ENCODE data around the gene OXSR1. TPM values are rescaled to one million over a fixed set of nuclear protein-coding genes. Genes with fewer than 3 reads are reported as not detected.

The OXSR1 gene
- total and polyA plus RNA-seq, 4 donors: 4.3 to 24.7 (median 12.2) TPM

DNA sequence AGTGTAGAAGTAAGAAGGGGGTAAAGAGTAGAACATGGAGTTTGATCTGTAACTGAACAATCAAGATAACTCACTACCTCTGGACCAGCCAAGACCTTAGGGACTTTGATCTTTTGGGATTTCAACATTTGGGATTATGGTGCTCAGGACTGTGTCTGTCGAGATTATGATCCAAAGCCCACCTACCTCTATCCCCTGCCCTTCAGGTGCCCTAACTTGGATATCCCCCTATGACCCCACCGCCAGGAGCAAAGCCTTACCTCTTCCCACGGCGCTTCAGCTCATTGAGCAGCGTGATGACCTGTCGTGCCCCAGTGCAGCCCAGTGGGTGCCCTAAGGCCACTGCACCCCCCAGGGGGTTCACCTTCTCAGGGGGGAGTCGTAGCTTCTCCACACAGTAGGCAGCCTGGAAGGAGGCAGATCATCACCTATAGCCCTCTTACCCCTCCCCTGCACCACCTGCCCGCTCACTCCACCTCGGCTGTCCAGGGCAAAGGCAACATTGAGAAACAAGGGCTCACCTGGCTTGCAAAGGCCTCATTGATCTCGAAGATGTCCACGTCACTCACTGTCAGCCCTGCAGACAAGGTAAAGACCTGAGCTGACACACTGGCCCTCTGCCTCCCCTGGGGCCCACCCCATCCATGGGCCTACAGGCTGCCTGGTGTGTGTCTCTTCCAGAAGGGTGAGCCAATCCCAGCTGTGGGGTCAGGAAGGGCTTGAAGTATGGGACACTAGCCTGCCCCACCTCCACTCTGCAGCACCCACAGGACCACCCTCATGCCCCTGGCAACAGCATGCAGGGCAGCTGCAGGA is 39.8 kb upstream of the OXSR1 start:
- TF ChIP-seq HNF4G (IDR thresholded peaks at IDR 0.05): peak; percentile 62
- no peak for TF ChIP-seq GABPA (IDR thresholded peaks at IDR 0.05 in 1 of 2, conservative IDR thresholded peaks at IDR 0.05 in 1 of 2)
- TF ChIP-seq, protein P1, sequence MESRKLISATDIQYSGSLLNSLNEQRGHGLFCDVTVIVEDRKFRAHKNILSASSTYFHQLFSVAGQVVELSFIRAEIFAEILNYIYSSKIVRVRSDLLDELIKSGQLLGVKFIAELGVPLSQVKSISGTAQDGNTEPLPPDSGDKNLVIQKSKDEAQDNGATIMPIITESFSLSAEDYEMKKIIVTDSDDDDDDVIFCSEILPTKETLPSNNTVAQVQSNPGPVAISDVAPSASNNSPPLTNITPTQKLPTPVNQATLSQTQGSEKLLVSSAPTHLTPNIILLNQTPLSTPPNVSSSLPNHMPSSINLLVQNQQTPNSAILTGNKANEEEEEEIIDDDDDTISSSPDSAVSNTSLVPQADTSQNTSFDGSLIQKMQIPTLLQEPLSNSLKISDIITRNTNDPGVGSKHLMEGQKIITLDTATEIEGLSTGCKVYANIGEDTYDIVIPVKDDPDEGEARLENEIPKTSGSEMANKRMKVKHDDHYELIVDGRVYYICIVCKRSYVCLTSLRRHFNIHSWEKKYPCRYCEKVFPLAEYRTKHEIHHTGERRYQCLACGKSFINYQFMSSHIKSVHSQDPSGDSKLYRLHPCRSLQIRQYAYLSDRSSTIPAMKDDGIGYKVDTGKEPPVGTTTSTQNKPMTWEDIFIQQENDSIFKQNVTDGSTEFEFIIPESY (IDR thresholded peaks at IDR 0.05): peak; percentile 41
- no peak for TF ChIP-seq NR2F2 (IDR thresholded peaks at IDR 0.05)
- TF ChIP-seq FOXA1 (IDR thresholded peaks at IDR 0.05): peak; percentile 44
- peak; percentile 45 for TF ChIP-seq FOXA2 (IDR thresholded peaks at IDR 0.05)
- peak; percentile 61 for TF ChIP-seq SP1 (IDR thresholded peaks at IDR 0.05)
- peak in 1 of 2 donors; percentile 79 for TF ChIP-seq JUND (IDR thresholded peaks at IDR 0.05)
- TF ChIP-seq RXRA (IDR thresholded peaks at IDR 0.05): peak; percentile 65 to 90
- peak in 1 of 2 donors; percentile 26 for TF ChIP-seq EGR1 (IDR thresholded peaks at IDR 0.05; ENCODE audit: low read depth in 2 of 2)
- TF ChIP-seq, protein P2, sequence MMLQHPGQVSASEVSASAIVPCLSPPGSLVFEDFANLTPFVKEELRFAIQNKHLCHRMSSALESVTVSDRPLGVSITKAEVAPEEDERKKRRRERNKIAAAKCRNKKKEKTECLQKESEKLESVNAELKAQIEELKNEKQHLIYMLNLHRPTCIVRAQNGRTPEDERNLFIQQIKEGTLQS (IDR thresholded peaks at IDR 0.05): no peak
- TF ChIP-seq RAD21 (IDR thresholded peaks at IDR 0.05): no peak
- TF ChIP-seq HNF4A (conservative IDR thresholded peaks at IDR 0.05): peak; percentile 82 to 87
- TF ChIP-seq, protein P3, sequence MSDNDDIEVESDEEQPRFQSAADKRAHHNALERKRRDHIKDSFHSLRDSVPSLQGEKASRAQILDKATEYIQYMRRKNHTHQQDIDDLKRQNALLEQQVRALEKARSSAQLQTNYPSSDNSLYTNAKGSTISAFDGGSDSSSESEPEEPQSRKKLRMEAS (IDR thresholded peaks at IDR 0.05): peak; percentile 79
- peak; percentile 22 for TF ChIP-seq YY1 (IDR thresholded peaks at IDR 0.05)
- no peaks in the 10 kb centered on the region for H3K27me3 ChIP-seq (ENCODE audit: control insufficient read depth in 4 of 4, insufficient read depth in 4 of 4, low read length in 3 of 4)
- no peaks in the 10 kb centered on the region for H3K9me3 ChIP-seq (ENCODE audit: control insufficient read depth in 4 of 4, low read length in 3 of 4)
- H3K4me3 ChIP-seq (ENCODE audit: low read depth in 1 of 3, low read length in 3 of 3): no peak overlapping the region
- peak; percentile 51 for DNase-seq (ENCODE audit: low spot score)
- H3K9ac ChIP-seq (ENCODE audit: low read depth in 1 of 2, low read length in 2 of 2): no peak overlapping the region
- peak overlapping the region; percentile 66 to 84 for H3K27ac ChIP-seq (ENCODE audit: low read depth in 1 of 2, low read length in 2 of 2)
- 45% methylated on average over 11 of the region's 11 CpGs for WGBS
- H3K4me1 ChIP-seq (ENCODE audit: control insufficient read depth in 4 of 4, insufficient read depth in 4 of 4, low read length in 3 of 4): peaks cover 7 to 94% (median 73%) of the 10 kb centered on the region in 4 donors
- H3K36me3 ChIP-seq (ENCODE audit: control insufficient read depth in 4 of 4, insufficient read depth in 3 of 4, low read depth in 1 of 4, low read length in 3 of 4): peaks cover 31 to 68% (median 65%) of the 10 kb centered on the region in 4 donors

DNA sequence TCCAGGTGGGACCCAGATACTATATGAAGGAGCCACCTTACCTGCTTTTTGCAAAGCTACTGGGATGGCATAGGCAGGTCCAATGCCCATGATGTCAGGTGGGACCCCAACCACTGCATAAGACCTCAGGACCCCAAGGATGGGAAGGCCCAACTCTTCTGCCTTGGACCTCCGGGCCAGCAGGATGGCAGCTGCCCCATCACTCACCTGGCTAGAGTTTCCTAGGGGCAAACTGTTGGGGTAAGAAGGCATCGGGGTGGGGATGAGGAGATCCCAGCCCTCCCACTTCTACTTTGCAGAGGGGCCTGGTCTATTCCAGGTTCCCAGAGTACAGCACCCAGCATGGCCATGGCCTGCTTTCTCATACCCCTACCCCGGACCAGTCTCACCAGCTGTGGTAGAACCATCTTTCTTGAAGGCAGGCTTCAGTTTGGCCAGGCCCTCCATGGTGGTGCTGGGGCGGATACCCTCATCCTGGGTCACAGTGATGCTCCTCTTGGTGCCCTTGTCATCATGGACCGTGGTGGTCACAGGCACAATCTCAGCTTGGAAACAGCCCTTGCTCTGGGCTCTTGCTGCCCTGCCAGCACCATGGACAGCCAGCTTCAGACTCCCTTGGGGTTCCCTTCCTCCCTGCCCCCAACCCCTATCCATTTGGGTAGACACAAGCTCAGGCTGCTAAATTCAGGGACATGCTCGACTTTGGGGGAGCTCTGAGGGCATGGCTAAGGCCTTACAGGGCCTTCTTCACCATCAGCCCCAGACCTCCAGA is 39.0 kb upstream of the OXSR1 start:
- no peak overlapping the region for H3K9ac ChIP-seq (ENCODE audit: low read depth in 1 of 2, low read length in 2 of 2)
- H3K4me3 ChIP-seq (ENCODE audit: low read depth in 1 of 3, low read length in 3 of 3): no peak overlapping the region
- WGBS: 94% methylated on average over 6 of the region's 6 CpGs
- peak overlapping the region in 1 of 2 donors; percentile 27 for H3K27ac ChIP-seq (ENCODE audit: low read depth in 1 of 2, low read length in 2 of 2)
- no peaks in the 10 kb centered on the region for H3K27me3 ChIP-seq (ENCODE audit: control insufficient read depth in 4 of 4, insufficient read depth in 4 of 4, low read length in 3 of 4)
- peaks cover 28 to 65% (median 59%) of the 10 kb centered on the region in 4 donors for H3K36me3 ChIP-seq (ENCODE audit: control insufficient read depth in 4 of 4, insufficient read depth in 3 of 4, low read depth in 1 of 4, low read length in 3 of 4)
- TF ChIP-seq, protein P4, sequence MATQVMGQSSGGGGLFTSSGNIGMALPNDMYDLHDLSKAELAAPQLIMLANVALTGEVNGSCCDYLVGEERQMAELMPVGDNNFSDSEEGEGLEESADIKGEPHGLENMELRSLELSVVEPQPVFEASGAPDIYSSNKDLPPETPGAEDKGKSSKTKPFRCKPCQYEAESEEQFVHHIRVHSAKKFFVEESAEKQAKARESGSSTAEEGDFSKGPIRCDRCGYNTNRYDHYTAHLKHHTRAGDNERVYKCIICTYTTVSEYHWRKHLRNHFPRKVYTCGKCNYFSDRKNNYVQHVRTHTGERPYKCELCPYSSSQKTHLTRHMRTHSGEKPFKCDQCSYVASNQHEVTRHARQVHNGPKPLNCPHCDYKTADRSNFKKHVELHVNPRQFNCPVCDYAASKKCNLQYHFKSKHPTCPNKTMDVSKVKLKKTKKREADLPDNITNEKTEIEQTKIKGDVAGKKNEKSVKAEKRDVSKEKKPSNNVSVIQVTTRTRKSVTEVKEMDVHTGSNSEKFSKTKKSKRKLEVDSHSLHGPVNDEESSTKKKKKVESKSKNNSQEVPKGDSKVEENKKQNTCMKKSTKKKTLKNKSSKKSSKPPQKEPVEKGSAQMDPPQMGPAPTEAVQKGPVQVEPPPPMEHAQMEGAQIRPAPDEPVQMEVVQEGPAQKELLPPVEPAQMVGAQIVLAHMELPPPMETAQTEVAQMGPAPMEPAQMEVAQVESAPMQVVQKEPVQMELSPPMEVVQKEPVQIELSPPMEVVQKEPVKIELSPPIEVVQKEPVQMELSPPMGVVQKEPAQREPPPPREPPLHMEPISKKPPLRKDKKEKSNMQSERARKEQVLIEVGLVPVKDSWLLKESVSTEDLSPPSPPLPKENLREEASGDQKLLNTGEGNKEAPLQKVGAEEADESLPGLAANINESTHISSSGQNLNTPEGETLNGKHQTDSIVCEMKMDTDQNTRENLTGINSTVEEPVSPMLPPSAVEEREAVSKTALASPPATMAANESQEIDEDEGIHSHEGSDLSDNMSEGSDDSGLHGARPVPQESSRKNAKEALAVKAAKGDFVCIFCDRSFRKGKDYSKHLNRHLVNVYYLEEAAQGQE (IDR thresholded peaks at IDR 0.05): peak; percentile 97
- TF ChIP-seq FOXA1 (IDR thresholded peaks at IDR 0.05): no peak
- H3K4me1 ChIP-seq (ENCODE audit: control insufficient read depth in 4 of 4, insufficient read depth in 4 of 4, low read length in 3 of 4): peaks cover 12 to 96% (median 77%) of the 10 kb centered on the region in 4 donors
- H3K9me3 ChIP-seq (ENCODE audit: control insufficient read depth in 4 of 4, low read length in 3 of 4): no peaks in the 10 kb centered on the region
- peak; percentile 33 for DNase-seq (ENCODE audit: low spot score)

Measured in liver (tissue), 9 donors.